HepG2 (cell line): ENCODE measurements around the gene SMIM24. TPM values are rescaled to one million over a fixed set of nuclear protein-coding genes. Genes with fewer than 3 reads are reported as not detected.

Source experiments
- ARID3A ChIP-seq: IDR thresholded peaks from 2 replicates; pipeline ENCODE4 v1.6.1; 2012; ENCODE audit warnings: low read depth, low read length, improper control_type of control experiment
- ASH2L ChIP-seq: fragments of 300-600, 200-600 bp; sonication (generic); IDR thresholded peaks from 2 replicates; pipeline ENCODE4 v1.7.0; 2017; ENCODE audit warnings: low read depth, mild to moderate bottlenecking, moderate library complexity, mixed read lengths, low read length; ENCODE audit not compliant: insufficient read length
- JARID2 ChIP-seq: sonication (generic); formaldehyde crosslinking; IDR thresholded peaks from 2 replicates; pipeline ENCODE4 v1.8.1; 2023; ENCODE audit warnings: missing genetic modification reagents, inconsistent platforms; ENCODE audit not compliant: insufficient replicate concordance
- MNT ChIP-seq: fragments of 450-650 bp; IDR thresholded peaks from 2 replicates; pipeline ENCODE4 v1.6.1; 2016
- PHF20 ChIP-seq: sonication (generic); formaldehyde crosslinking; IDR thresholded peaks from 2 replicates; pipeline ENCODE4 v1.5.0; 2020; ENCODE audit warnings: mild to moderate bottlenecking, missing genetic modification reagents
- POLR2G ChIP-seq: fragments of 200-400 bp; formaldehyde crosslinking; IDR thresholded peaks from 2 replicates; pipeline ENCODE4 v1.6.1; 2018; ENCODE audit warnings: mild to moderate bottlenecking, low read depth, low read length, moderate library complexity
- RCOR2 ChIP-seq: IDR thresholded peaks from 2 replicates; pipeline ENCODE4 v1.6.1; 2016; ENCODE audit warnings: missing biosample characterization, missing genetic modification reagents
- ZBTB37 ChIP-seq: sonication (generic); formaldehyde crosslinking; IDR thresholded peaks from 2 replicates; pipeline ENCODE4 v1.4.0; 2020; ENCODE audit warnings: mild to moderate bottlenecking, missing genetic modification reagents
- ZNF205 ChIP-seq: IDR thresholded peaks from 2 replicates; pipeline ENCODE4 v1.6.1; 2018; ENCODE audit warnings: missing biosample characterization, missing genetic modification reagents
- ZNF230 ChIP-seq: sonication (generic); formaldehyde crosslinking; IDR thresholded peaks from 2 replicates; pipeline ENCODE4 v1.4.0; 2020; ENCODE audit warnings: mild to moderate bottlenecking, missing genetic modification reagents
- ZNF512B ChIP-seq: sonication (generic); formaldehyde crosslinking; IDR thresholded peaks from 2 replicates; pipeline ENCODE4 v1.5.1; 2020; ENCODE audit warnings: missing genetic modification reagents, mild to moderate bottlenecking, borderline replicate concordance
- ZNF552 ChIP-seq: sonication (generic); formaldehyde crosslinking; IDR thresholded peaks from 2 replicates; pipeline ENCODE4 v1.9.0; 2022; ENCODE audit warnings: missing genetic modification reagents, mild to moderate bottlenecking, borderline replicate concordance
- ZNF782 ChIP-seq: sonication (generic); formaldehyde crosslinking; IDR thresholded peaks from 2 replicates; pipeline ENCODE4 v1.4.0; 2020; ENCODE audit warnings: missing genetic modification reagents, mild to moderate bottlenecking, borderline replicate concordance
- ZNF839 ChIP-seq: sonication (generic); formaldehyde crosslinking; IDR thresholded peaks from 2 replicates; pipeline ENCODE4 v1.4.0; 2020; ENCODE audit warnings: missing genetic modification reagents, mild to moderate bottlenecking, borderline replicate concordance
- polyA plus RNA-seq, 8 experiments: library from polyadenylated mRNA; depleted of rRNA in 3 of 8; stranded (reverse) in 7 of 8; unstranded in 1 of 8; fragments of >200 nt; fragmentation: Illumina TruSeq in 4 of 8; extraction: Trizol in 4 of 8; gene quantifications; 2 replicates each; pipeline versions ENCODE4 v1.2.1 to v1.2.3, GENCODE V29; 2011 to 2016; ENCODE audit warnings: low read depth in 4 of 8, missing spikeins in 1 of 8, mixed read lengths in 1 of 8; ENCODE audit not compliant: insufficient read depth in 1 of 8
- total RNA-seq, 5 experiments: library from RNA; depleted of rRNA; stranded (reverse); fragments of >200 nt; fragmentation: Illumina TruSeq; extraction: Trizol; gene quantifications; 2 replicates each; pipeline ENCODE4 v1.2.3, GENCODE V29; 2016; ENCODE audit warnings: low read depth in 1 of 5
- TF ChIP-seq, protein P1 (sequence below): sonication (generic); formaldehyde crosslinking; IDR thresholded peaks from 2 replicates; pipeline ENCODE4; 2020; ENCODE audit warnings: missing genetic modification reagents, mild to moderate bottlenecking, borderline replicate concordance
- TF ChIP-seq, protein P2 (sequence below): sonication (generic); formaldehyde crosslinking; IDR thresholded peaks from 2 replicates; pipeline ENCODE4 v1.4.0; 2020; ENCODE audit warnings: missing genetic modification reagents; ENCODE audit errors: not compliant biosample characterization

The SMIM24 gene
- total and polyA plus RNA-seq, 2 of the 13 experiments (the other 11 are each of a cell fraction or from before 2014, with no cell fraction given), result 11.2 to 70.6 TPM

- TF ChIP-seq, protein P1, sequence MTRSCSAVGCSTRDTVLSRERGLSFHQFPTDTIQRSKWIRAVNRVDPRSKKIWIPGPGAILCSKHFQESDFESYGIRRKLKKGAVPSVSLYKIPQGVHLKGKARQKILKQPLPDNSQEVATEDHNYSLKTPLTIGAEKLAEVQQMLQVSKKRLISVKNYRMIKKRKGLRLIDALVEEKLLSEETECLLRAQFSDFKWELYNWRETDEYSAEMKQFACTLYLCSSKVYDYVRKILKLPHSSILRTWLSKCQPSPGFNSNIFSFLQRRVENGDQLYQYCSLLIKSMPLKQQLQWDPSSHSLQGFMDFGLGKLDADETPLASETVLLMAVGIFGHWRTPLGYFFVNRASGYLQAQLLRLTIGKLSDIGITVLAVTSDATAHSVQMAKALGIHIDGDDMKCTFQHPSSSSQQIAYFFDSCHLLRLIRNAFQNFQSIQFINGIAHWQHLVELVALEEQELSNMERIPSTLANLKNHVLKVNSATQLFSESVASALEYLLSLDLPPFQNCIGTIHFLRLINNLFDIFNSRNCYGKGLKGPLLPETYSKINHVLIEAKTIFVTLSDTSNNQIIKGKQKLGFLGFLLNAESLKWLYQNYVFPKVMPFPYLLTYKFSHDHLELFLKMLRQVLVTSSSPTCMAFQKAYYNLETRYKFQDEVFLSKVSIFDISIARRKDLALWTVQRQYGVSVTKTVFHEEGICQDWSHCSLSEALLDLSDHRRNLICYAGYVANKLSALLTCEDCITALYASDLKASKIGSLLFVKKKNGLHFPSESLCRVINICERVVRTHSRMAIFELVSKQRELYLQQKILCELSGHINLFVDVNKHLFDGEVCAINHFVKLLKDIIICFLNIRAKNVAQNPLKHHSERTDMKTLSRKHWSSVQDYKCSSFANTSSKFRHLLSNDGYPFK (CRISPR knock-in tag), result peak; percentile 64; the same call in 1 of the 2 replicates
- TF ChIP-seq JARID2, result no peak
- peak; percentile 76 for TF ChIP-seq POLR2G
- no peak for TF ChIP-seq ZNF230 (CRISPR knock-in tag)
- TF ChIP-seq ZNF205, result peak; percentile 13; the same call in 1 of the 2 replicates
- TF ChIP-seq ZBTB37 (CRISPR knock-in tag), result no peak
- peak; percentile 33 for TF ChIP-seq ASH2L
- TF ChIP-seq RCOR2 (CRISPR knock-in tag), result no peak
- peak; percentile 79 for TF ChIP-seq PHF20 (CRISPR knock-in tag)
- TF ChIP-seq, protein P2, sequence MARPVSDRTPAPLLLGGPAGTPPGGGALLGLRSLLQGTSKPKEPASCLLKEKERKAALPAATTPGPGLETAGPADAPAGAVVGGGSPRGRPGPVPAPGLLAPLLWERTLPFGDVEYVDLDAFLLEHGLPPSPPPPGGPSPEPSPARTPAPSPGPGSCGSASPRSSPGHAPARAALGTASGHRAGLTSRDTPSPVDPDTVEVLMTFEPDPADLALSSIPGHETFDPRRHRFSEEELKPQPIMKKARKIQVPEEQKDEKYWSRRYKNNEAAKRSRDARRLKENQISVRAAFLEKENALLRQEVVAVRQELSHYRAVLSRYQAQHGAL, result no peak
- peak; percentile 70 for TF ChIP-seq MNT
- TF ChIP-seq ZNF839 (CRISPR knock-in tag), result no peak; the same call in 1 of the 2 replicates
- TF ChIP-seq ZNF552 (CRISPR knock-in tag), result 0 out of 2 replicates have a peak, but pooled peaks have one; percentile 35
- no peak for TF ChIP-seq ZNF512B
- no peak for TF ChIP-seq ZNF782 (CRISPR knock-in tag)
- TF ChIP-seq ARID3A, result peak; percentile 26; the same call in 1 of the 2 replicates
Observed at GRCh38 chr19:3505598-3506383, 25.5 kb upstream of the SMIM24 start, which contains the start of gene FZR1 (continued).
